NK-92 (cell line): Measurements from ENCODE around the gene KCNK10.

Experiments
- DNase-seq: peaks from one replicate; lab custom pipeline; 2025; ENCODE audit not compliant: unreplicated experiment; lab: John Stamatoyannopoulos, UW

KCNK10 gene

DNA sequence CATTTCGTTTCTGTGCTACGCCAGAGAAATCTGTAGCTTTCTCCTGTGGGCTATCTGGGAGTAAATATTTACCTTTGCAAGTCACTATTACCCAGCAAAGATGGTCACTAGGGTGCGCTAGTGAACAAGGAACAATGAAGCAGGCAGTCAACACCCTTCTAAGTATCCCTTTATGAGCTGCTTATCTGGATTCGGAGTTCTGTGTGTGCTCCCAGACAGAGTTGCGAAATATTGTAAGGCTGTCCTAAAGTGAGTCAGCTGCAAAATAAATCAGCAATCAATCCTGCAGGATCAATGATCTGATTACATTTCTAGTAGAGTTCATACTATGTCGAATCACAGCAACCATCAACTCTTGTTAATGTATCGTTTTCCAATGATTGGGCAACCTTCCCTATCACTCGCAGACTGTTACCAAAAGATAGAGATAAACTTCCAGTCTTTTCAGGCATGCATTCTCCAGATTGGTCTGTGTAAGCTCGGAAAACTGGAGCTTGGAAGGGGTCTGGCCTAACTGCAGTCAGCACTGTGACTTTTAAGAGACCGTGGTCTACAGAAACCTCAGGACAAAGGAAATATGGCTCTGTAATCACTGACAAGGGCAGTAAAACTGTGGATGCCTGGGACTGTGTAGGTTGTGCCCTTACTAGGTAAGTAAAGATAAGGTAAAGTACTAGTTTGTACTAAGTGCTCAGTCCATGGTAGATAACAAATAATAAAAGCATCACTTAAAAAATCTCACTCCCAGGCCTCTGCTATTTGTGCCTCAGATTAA lies 133.5 kb downstream of the KCNK10 start:
- no peak for DNase-seq

DNA sequence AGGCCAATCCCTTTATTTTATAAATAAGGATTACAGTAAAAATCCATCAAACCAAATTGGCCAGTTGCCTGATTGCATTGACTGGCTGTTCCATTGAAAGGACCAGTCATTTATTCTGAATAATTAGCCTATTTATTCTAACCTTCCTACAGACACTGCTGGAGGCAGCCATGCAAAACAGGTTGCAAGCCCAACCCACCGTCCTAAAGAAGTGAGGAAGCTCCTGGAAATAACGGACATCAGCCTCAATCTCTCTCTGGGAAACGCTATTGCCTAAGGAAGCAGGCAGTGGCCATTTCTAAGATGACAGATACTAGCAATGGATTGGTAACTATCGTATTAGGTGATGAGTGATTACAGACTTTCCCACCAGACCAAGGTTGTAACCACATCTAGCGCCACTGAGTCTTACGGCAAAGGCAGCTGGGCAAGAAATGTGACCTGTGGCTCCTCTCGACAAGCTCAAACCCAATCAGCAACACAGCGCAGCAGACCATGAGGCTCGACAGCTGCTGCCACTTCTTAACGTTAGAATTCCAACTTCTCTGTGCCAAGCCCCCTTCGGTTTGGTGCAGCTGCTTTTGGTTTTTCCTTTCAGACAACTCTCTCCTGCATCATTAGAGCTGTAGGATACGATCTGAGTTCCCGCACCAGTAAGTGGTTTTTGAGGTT lies 134.2 kb downstream of the KCNK10 start:
- no peak for DNase-seq

DNA sequence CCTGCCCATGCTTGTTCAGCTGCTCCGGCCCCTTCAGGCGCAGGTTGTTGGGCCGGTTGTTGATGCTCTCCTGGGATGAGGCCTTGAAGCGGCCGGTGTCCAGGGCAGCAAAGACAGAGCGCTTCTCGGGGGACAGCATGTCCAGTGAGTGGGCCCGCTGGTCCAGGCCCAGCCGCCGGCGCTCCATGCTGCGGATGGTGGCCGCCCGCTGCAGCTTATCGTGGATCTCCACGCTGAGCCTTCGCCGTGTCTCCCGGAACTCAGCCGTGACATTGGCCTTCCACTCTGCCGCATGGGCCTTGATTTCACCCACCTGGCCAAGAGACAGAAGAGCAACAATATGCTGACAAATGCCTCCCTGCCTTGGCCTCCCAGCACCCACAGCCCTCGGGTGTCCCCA lies 137.2 kb downstream of the KCNK10 start:
- DNase-seq, result no peak

DNA sequence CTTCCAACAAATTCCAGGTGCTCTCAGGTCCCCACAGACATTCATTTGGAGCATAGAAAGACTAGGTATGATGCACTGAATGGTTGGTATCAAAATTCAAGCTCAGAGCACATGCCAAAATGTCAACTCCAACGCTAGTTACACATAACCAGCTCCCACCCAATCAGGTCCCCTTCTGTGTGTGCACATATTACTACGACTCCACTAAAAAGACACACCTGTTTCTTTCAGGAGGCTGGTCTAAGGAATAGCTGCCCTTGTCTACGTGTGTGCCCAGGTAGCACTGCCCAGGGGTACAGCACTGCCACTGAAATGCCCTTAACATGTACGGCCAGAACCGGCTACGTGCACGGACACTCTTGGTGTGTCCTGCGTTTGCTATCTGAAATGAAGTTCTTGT lies 138.1 kb downstream of the KCNK10 start:
- DNase-seq, result no peak

DNA sequence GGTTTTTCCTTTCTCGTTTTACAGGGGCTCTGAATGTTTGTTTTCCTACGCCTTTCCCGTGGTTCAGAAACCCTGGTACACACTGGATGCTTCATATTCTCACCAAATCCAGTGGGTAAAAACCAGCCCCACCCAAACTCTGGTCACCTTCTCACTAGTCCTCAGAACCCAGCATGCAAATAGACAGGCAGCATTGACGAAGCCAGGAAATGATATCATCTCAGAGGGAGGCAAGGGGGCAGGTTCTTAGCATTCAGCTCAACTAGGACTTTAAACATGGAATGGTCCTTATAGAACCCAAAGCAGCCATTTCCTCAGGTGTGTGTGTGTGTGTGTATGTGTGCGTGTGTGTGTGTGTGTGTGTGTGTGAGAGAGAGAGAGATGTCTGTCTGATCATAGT lies 142.0 kb downstream of the KCNK10 start:
- DNase-seq, result no peak

DNA sequence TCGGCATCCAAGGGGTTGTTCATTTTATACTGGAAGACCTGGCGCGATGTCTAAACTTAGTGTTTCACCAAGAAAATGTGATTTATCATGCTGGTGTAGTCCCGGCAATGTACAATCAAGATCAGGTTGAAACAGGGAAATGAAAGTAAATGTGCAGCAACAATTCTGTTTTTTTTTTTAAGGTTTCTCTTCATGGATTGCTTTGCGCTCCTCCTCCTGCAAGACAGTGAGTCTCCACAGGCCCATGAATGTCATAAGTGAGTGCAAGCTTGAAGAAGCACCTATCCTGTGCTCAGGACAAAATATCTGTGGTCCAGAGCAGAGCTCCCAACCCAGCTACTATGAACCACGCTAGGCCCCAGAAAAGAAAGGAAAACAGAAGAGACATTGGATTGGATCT lies 143.4 kb downstream of the KCNK10 start:
- DNase-seq, result no peak

DNA sequence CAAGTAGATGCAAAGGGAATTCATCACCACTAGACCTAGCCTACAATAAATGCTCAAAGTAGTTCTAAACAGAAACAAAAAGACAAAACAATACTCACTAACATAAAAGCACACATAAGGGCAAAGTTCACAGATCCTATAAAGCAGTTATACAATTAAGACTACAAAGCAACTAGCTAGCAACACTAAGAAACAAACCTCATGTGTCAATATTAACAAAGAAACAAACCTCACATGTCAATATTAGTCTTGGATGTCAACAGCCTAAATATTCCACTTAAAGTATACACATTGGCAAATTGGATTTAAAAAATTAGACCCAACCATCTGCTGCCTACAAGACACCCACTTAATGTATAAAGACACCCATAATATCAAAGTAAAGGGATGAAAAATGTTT lies 152.7 kb downstream of the KCNK10 start:
- DNase-seq, result no peak

DNA sequence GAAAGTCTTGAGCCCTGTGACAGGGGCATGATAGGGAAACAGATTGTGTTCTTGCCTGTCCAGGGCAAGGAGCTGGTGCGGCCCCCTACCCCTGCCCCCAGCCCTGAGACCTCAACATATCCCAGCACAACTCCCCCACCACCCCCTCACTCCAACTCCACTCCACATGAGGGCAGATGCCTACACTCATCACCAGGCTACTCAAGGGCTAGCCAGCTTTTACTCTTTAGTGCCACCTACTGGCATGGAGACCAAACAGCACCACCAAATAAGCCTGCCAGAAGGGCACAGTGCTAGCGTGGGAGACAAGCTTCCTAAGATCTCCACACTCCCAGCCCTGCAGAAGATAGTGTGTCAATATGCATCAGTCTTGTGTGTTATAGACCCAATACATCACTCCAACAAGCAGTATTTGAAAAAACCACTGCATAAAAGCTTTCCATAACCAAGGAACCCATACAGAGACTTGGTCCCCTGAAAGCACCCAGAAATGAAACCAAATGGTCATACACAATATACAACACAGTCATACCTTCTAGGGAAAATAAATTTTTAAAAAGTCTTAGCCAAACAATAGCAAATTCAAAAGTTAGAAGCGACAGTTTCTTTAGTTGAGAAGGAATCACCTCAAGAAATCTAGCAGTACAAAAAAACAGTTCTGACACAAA lies 154.4 kb downstream of the KCNK10 start:
- DNase-seq, result no peak

DNA sequence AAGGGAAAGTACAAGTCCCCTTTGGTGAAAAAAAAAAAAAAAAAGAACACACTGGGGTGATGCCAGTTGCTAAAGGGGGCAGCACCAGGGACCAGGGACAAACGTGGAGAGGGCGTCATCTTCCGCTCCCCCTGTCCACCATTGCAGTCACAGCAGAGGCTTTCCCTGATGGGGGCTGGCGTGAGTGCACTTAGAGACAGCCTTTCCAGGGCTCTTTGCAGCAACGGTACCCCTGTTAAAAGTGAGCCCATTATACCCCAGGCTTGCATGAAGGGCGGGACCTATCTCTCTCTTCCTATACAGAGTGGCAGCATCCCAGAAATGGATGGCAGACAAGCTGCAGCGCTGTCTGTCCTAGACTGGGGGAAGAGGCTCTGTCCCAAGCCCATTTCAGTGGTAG lies 155.0 kb downstream of the KCNK10 start:
- DNase-seq, result no peak

DNA sequence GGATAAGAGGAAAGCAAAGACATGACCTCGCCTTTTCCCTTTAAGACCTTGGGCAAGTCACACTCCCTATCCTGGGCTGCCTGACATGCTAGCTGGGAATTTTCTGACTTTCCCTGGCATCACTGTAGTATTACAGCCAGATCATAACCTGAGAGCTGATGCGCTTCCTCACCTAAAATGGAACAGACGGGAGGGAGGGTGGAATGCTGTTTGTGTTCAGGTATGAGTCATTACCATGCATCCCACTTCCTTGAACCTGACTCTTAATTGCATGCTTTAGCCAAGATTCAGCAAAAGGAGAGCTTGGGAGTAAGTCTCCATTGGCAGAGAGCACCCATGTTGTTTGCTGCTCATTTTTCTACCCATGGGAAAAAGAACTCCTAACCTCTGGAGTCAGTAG lies 156.5 kb downstream of the KCNK10 start:
- no peak for DNase-seq

DNA sequence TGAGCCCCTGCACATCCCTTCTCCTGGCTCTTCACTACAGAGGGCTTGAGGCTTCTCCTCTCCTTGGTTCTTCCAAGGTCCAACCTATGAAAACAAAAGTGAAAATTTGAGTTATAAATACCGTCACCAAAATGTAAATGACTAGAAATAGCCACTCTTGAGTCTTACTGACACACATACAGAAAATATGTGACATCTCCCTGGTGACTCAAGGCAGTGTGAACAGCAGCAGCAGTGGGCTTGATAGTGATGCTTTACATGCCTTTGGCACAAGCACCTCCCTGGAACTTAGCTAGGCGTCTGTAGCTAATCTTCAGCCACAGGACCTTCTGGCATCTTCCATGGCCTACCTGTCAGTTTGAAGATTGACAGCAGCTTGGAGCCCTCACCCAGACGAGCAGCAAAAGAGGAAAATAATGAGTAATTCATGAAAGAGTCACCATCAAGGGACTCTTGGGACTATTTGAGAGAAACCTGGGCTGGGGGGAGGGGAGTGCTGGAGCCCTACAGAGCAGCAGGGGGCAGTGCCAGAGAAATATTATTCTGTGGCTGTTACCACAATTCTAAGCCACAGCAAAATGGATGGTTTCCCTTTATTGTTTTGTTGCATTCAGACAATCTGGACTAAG lies 158.0 kb downstream of the KCNK10 start:
- no peak for DNase-seq

DNA sequence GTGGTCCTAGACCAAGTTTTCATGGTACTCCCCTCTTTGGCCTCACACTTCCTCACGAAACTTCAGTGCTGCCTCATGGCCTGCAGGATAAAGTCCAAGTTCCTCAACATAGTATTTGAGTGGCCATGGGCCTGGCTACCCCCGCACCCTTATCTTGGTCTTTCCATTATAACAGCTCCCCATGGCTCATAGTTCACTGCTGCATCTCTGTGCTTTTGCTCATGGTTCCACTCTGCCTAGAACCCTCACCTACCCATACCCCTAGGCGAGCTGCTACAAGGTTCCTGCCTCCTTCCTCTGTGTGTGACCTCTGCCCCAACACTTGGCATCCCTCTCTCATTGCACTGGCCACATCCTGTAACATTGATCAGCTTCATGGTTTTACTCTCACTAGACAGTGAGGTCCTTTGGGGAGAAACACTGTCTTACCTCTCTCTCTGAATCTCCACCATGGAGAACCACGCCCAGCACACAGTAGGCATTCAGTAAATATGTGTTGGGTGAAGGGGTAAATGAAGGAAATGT lies 159.3 kb downstream of the KCNK10 start:
- no peak for DNase-seq

DNA sequence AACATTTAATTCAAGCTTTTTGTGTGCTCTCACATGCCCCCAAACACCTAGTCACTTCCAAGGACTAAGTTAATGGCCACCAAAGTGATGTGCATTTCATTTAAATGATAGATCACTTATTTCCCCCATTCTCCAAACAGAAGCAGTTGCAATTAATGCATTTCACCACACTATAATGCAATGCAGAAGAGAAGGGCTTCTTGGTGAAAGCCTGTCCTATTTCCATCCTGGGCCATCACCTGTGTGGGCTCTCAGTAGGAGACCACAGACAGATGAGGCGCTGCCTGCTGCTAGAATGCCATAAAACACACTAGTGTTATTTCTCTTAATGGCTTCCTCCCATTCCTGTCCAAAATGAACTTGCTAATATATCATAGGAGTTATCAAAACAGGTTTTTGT lies 166.9 kb downstream of the KCNK10 start:
- DNase-seq, result no peak

DNA sequence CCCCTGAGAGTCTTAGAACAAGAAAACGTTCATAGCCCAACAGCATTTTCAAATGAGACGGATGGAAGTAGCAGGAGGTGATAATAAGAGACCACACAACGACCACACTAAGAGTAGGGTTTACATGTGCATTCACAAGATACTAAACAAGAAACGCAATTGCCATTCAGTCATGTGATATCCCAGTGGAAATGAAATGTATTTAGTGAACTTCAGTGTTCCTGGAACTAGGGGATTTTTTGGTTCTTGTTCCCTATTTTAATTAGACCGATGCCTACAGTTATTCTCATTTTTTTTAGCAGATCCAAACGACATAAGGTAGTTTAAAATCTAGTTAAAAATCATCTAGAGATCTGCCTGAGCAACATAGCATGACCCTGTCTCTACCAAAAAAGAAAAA lies 168.1 kb downstream of the KCNK10 start:
- DNase-seq, result no peak

DNA sequence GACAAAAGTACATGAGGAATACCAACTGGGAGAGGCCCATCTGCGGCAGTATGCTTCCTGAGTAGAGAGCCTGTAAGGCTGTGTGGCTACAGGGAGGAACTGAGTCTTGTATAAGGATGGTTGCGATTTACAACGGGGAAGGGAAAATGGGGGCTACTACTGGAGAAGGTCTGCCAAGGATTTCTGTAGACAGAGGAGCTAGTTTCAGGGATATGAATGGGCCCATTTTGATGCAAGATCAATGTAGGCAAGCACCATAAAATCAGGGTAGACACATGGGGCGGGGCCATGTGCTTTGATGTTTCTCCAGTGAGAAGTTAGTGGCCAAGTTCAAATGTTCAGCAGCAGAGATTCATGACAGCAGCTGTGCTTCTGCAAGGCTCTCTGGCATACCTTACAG lies 168.7 kb downstream of the KCNK10 start:
- DNase-seq, result no peak

DNA sequence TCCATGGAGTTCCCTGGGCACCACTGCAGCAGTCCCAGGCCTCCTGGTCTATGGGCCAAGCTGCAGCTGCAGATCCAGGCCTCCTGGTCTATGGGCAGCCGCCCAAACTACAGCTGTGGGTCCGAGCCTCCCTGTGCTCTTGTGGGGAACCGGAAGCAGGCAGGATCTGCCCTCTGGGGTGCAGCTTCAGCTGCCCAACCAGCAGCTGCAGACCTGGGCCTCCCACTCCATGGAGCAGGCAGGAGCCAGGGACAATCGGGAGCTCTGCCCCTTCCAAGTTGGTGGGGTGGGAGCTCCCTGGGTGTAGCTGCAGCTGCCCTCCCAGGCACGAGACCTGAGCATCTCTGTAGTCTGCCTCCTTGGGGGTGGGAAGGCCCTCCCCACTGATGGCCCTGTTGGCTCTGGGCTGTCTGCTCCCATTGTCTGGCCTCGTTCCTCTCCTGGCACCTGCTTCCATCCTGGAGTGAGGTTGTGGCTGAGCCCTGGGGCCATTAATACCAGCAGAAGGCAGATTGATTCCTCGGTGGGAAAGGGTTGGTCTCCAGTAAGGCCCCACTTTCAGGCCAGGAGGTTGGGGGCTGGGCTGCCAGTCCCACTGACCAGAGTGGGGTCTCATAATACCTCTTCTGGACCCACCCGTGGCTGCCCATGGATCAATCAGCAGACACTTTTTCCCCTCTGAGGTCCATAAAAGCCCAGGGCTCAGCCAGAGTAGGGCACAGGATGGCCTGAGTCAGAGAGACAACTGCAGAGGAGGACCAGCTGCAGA lies 176.0 kb downstream of the KCNK10 start:
- no peak for DNase-seq

DNA sequence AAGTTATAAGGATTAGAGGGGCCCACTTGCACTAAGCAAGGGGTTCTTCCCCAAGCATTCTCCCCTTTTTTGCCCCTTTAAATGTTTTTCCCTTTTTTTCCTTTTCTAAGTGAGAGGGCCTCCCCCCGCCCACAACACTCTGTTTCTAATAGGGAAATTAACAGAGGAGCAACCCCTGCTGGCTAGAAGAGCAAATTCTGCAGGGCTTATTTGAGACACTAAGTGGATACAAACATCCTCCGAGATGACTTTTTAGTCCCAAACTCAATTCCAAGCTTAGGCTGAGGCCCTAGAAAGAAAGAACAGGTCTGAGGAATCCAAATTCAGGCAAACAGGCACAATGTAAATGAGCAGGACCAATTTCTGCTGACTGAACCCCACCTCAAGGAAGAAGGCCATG lies 179.3 kb downstream of the KCNK10 start:
- no peak for DNase-seq

DNA sequence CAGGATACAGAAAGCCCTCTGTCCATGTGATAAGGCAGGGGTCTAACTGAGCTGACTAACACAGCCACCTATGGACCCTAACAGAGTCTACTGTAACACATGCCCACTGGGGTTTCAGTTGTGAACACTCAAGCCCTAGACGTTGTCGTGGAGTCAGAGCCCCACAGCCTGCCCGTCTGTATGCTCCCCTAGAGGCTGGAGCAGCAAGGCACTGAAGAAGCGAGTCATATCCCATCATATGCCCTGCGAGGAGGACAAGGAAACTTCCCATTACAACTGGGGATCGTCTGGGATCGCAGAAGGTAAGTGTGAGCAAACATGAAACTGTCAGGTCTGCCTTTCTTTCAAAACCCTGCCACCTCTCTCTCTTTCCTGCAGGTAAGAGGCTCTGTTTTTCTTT lies 180.1 kb downstream of the KCNK10 start:
- DNase-seq, result no peak

DNA sequence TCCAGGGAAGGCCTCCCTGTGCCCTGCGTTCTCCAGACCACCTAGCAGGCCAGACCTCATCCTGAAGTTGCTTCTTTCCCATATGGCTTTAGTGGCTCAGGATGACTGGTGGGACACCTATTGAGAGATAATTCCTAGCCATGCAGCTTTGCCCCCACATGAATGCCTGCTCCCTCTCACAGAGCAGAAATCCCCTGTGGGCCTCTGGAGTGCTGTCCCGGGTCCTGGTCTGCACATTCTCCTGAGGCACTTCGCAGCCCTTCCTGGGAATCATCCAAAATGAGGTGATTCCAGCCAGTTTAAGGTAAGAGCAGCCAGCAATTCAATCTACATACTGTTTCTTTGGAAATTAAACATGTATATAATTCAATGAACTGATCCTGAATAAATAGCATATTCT lies 182.2 kb downstream of the KCNK10 start:
- DNase-seq, result no peak

DNA sequence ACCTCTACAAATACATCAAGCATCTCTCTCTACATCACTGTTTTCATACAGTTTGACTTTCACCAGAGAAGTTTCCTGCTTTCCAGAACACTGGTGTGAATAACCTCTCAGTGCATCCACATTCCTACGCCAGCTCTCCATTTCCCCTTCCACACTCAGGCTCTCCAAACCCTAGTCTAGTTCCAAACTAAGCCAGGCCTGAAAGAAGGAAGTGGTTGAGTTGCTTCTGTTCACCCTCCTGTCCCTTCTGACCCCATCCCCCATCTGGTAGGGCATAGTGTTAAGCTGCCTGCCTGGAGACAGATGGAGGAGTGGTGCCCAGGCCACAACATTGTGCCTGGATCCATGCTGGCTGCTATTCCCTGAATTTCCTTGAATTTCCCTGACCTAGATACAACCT lies 185.7 kb downstream of the KCNK10 start:
- DNase-seq, result no peak
